ENCODE data around the gene S100A11. TPM values are rescaled to one million over a fixed set of nuclear protein-coding genes. Genes with fewer than 3 reads are reported as not detected.
A peak's percentile ranks its signal among the peaks of the same experiment; 100 is the strongest.

S100A11 gene
- total RNA-seq, 3 donors from 2014 or later (not counting 1 experiment from before 2014, with no cell fraction given) = 70.5 to 114 (median 88.9) TPM

DNA sequence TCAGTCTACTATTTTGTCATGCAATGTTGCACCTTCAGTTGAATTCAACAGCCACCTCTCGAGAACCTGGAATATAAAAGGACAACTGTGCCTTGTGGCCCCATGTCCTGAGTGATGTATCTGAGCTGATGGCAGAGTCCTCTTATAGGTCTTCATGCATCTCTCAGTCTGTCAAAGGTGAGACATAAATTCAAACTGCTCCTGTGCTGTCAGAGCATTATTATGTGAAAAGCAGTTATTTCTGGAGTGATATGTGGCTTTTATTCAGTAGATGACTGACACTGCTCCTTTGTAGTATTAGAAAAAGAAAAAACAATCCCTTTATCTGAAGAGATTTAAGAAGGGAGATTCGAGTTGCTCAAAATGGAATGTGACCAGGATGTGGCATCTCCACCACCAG, 51.5 kb downstream of the S100A11 start:
- intact Hi-C loops (cut with micrococcal nuclease) = no loop called here
- H3K4me3 ChIP-seq (ENCODE audit: low read length) = no peak overlapping the region
- peaks cover 52% of the 10 kb centered on the region for H3K36me3 ChIP-seq (ENCODE audit: control insufficient read depth, insufficient read depth, low read length)
- no peak overlapping the region for H3K4me3 Mint-ChIP-seq
- H3K27ac Mint-ChIP-seq = no peak overlapping the region
- no peak for DNase-seq
- no peaks in the 10 kb centered on the region for H3K27me3 Mint-ChIP-seq (ENCODE audit: low read depth in 2 of 2)
- no peaks in the 10 kb centered on the region for H3K27me3 ChIP-seq (ENCODE audit: control insufficient read depth, insufficient read depth, low read length)
- TF ChIP-seq, protein P1, sequence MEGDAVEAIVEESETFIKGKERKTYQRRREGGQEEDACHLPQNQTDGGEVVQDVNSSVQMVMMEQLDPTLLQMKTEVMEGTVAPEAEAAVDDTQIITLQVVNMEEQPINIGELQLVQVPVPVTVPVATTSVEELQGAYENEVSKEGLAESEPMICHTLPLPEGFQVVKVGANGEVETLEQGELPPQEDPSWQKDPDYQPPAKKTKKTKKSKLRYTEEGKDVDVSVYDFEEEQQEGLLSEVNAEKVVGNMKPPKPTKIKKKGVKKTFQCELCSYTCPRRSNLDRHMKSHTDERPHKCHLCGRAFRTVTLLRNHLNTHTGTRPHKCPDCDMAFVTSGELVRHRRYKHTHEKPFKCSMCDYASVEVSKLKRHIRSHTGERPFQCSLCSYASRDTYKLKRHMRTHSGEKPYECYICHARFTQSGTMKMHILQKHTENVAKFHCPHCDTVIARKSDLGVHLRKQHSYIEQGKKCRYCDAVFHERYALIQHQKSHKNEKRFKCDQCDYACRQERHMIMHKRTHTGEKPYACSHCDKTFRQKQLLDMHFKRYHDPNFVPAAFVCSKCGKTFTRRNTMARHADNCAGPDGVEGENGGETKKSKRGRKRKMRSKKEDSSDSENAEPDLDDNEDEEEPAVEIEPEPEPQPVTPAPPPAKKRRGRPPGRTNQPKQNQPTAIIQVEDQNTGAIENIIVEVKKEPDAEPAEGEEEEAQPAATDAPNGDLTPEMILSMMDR (IDR thresholded peaks at IDR 0.05) = no peak
- peaks cover 27% of the 10 kb centered on the region for H3K4me1 ChIP-seq (ENCODE audit: control insufficient read depth, insufficient read depth, low read length)
- WGBS (ENCODE audit: insufficient coverage) = 100% methylated on average over 2 of the region's 2 CpGs
- H3K9me3 Mint-ChIP-seq = no peaks in the 10 kb centered on the region
- no peak for ATAC-seq
- no peaks in the 10 kb centered on the region for H3K9me3 ChIP-seq (ENCODE audit: control insufficient read depth, insufficient read depth, low read length)
- peaks cover 43 to 55% of the 10 kb centered on the region in 2 donors for H3K4me1 Mint-ChIP-seq
- peaks cover 17% of the 10 kb centered on the region for H3K36me3 Mint-ChIP-seq
- H3K27ac ChIP-seq (ENCODE audit: low read length) = no peak overlapping the region

DNA sequence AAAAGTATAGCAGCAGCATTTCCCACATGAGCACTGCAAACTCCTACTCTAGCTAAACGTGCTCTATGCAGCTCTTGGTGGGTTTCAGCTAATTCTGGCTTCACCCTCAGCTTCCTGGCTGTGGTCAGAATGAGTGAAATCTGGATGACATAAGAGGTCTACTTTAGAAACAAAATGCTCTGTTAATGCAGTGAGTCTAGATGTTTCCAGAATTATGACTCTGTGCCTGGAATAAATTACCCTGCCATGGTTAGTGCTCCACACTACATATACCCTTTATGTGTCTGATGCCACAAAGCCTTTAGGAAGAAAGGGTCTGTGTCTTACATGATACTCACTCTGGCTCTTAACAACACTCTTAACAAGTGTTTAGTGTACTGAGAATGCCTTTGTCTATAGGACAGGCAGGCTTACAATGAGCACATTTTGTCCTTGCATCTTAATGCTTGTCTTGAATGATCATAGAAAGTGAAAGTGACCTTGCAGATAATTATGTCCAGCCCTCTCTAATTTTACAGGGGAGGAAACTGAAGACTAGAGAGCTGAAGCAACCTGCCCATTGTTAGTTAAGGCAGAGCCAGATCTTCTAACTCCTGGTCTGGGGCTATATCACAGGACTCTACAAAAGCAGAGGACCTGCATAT, 52.4 kb downstream of the S100A11 start:
- peaks cover 17% of the 10 kb centered on the region for H3K36me3 Mint-ChIP-seq
- DNase-seq = peak in 1 of 2 donors; percentile 49
- peak overlapping the region; percentile 43 for H3K4me3 Mint-ChIP-seq
- no peak overlapping the region for H3K4me3 ChIP-seq (ENCODE audit: low read length)
- intact Hi-C loops (cut with micrococcal nuclease) = no loop called here
- WGBS (ENCODE audit: insufficient coverage) = no CpG with 5 or more reads among the region's 1 CpG
- H3K9me3 Mint-ChIP-seq = no peaks in the 10 kb centered on the region
- peaks cover 42 to 46% of the 10 kb centered on the region in 2 donors for H3K4me1 Mint-ChIP-seq
- H3K27me3 ChIP-seq (ENCODE audit: control insufficient read depth, insufficient read depth, low read length) = no peaks in the 10 kb centered on the region
- H3K27ac ChIP-seq (ENCODE audit: low read length) = peak overlapping the region; percentile 27
- H3K27ac Mint-ChIP-seq = peak overlapping the region; percentile 27 to 83
- TF ChIP-seq, protein P1 (IDR thresholded peaks at IDR 0.05) = no peak
- no peaks in the 10 kb centered on the region for H3K9me3 ChIP-seq (ENCODE audit: control insufficient read depth, insufficient read depth, low read length)
- no peaks in the 10 kb centered on the region for H3K27me3 Mint-ChIP-seq (ENCODE audit: low read depth in 2 of 2)
- peaks cover 52% of the 10 kb centered on the region for H3K36me3 ChIP-seq (ENCODE audit: control insufficient read depth, insufficient read depth, low read length)
- ATAC-seq = peak; percentile 67 to 83 (median 69)
- H3K4me1 ChIP-seq (ENCODE audit: control insufficient read depth, insufficient read depth, low read length) = peaks cover 20% of the 10 kb centered on the region

Other genes with a start within 250 kb of the S100A11 start
- 10 to 100 TPM in 1 of 3 donors, 1 to 10 TPM in 2; 6.3 to 14.5 (median 8.0) TPM for gene TDRKH, start 246.5 kb downstream of the S100A11 start, total RNA-seq
- not detected for gene LINGO4, start 231.6 kb downstream of the S100A11 start, total RNA-seq
- under 1 TPM; 0.14 to 0.78 (median 0.70) TPM for gene RORC, start 205.2 kb downstream of the S100A11 start, total RNA-seq
- under 1 TPM in 2 of 3 donors, not detected in 1; 0.20 to 0.24 TPM for gene C2CD4D, start 197.2 kb downstream of the S100A11 start, total RNA-seq
- gene THEM5, start 183.3 kb downstream of the S100A11 start, total RNA-seq = under 1 TPM in 1 of 3 donors, not detected in 2; 0.52 TPM
- 10 to 100 TPM; 11.9 to 16.2 (median 15.5) TPM for gene THEM4, start 127.5 kb downstream of the S100A11 start, total RNA-seq
- gene S100A10, start 43.1 kb downstream of the S100A11 start, total RNA-seq = 100 to 1,000 TPM; 142 to 200 (median 183) TPM
- not detected for gene TCHHL1, start 52.1 kb upstream of the S100A11 start, total RNA-seq
- gene TCHH, start 78.4 kb upstream of the S100A11 start, total RNA-seq = not detected
- gene RPTN, start 122.2 kb upstream of the S100A11 start, total RNA-seq = not detected
- not detected for gene HRNR, start 187.2 kb upstream of the S100A11 start, total RNA-seq